Keratinocyte (primary cell): ENCODE data around the gene HKDC1. TPM values are rescaled to one million over a fixed set of nuclear protein-coding genes. Genes with fewer than 3 reads are reported as not detected.

Experiments used
- DNase-seq: peaks from one replicate; pipeline ENCODE4 v3.0.0-alpha.2; 2011; ENCODE audit warnings: low read depth, missing footprints, low spot score
- FAIRE-seq: peaks from 2 replicates; lab custom pipeline; 2011; peaks lifted over from hg19 to GRCh38; lab: Jason Lieb, UNC
- H2AFZ ChIP-seq: 2 replicates; pipeline ENCODE4 v1.6.0; 2012; ENCODE audit warnings: low read length, control low read depth, inconsistent platforms; ENCODE audit not compliant: control insufficient read depth
- H3K27ac ChIP-seq: 2 replicates; pipeline ENCODE4 v1.5.1; 2011; ENCODE audit warnings: low read length; ENCODE audit not compliant: control insufficient read depth, insufficient read depth
- H3K27me3 ChIP-seq: 3 replicates; pipeline ENCODE4 v1.6.0; 2011; ENCODE audit warnings: low read length; ENCODE audit not compliant: control insufficient read depth, insufficient read depth; ENCODE audit errors: extremely low read depth
- H3K36me3 ChIP-seq, 2 experiments: 2 replicates in 1 of 2; 3 replicates in 1 of 2; pipeline ENCODE4 v1.5.1; 2011; ENCODE audit warnings: low read length in 2 of 2, mild to moderate bottlenecking in 1 of 2; ENCODE audit not compliant: control insufficient read depth in 2 of 2, insufficient read depth in 2 of 2; ENCODE audit errors: extremely low read depth in 1 of 2
- H3K4me1 ChIP-seq: 3 replicates; pipeline ENCODE4 v1.5.1; 2011; ENCODE audit warnings: low read length; ENCODE audit not compliant: control insufficient read depth, insufficient read depth; ENCODE audit errors: extremely low read depth
- H3K4me2 ChIP-seq: 3 replicates; pipeline ENCODE4 v1.6.0; 2011; ENCODE audit warnings: low read depth, low read length; ENCODE audit not compliant: control insufficient read depth, insufficient read depth; ENCODE audit errors: extremely low read depth
- H3K4me3 ChIP-seq, 3 experiments: fragments of 200-600 bp in 1 of 3; sonication (generic) in 1 of 3; 2 replicates in 2 of 3; 3 replicates in 1 of 3; pipeline ENCODE4 v1.5.1; 2011 to 2016; ENCODE audit warnings: low read length in 3 of 3, mild to moderate bottlenecking in 3 of 3, control low read depth in 2 of 3, inconsistent platforms in 1 of 3, low read depth in 1 of 3, mixed read lengths in 1 of 3, mixed run types in 1 of 3, moderate library complexity in 1 of 3; ENCODE audit not compliant: control insufficient read depth in 2 of 3, insufficient read depth in 2 of 3; ENCODE audit errors: extremely low read depth in 1 of 3
- H3K79me2 ChIP-seq: 2 replicates; pipeline ENCODE4 v1.6.0; 2012; ENCODE audit warnings: low read length; ENCODE audit not compliant: control insufficient read depth, insufficient read depth
- H3K9ac ChIP-seq: 3 replicates; pipeline ENCODE4 v1.6.0; 2011; ENCODE audit warnings: low read length; ENCODE audit not compliant: control insufficient read depth, insufficient read depth; ENCODE audit errors: extremely low read depth
- H3K9me1 ChIP-seq: 3 replicates; pipeline ENCODE4 v1.6.0; 2011; ENCODE audit warnings: low read length; ENCODE audit not compliant: control insufficient read depth, insufficient read depth; ENCODE audit errors: extremely low read depth
- H3K9me3 ChIP-seq: 2 replicates; pipeline ENCODE4 v1.5.1; 2012; ENCODE audit warnings: low read depth, low read length; ENCODE audit not compliant: control insufficient read depth
- H4K20me1 ChIP-seq: 3 replicates; pipeline ENCODE4 v1.6.0; 2011; ENCODE audit warnings: low read length; ENCODE audit not compliant: control insufficient read depth, insufficient read depth; ENCODE audit errors: extremely low read depth
- CTCF ChIP-seq, 3 experiments: IDR thresholded peaks in 1 of 3; conservative IDR thresholded peaks in 1 of 3; optimal IDR thresholded peaks in 1 of 3; 2 replicates in 2 of 3; 3 replicates in 1 of 3; pipeline versions ENCODE3 to v1.5.1; 2011; ENCODE audit warnings: low read length in 3 of 3, mild to moderate bottlenecking in 3 of 3, moderate library complexity in 2 of 3, control low read depth in 1 of 3, inconsistent platforms in 1 of 3; ENCODE audit not compliant: insufficient read depth in 2 of 3; ENCODE audit errors: extremely low read depth in 1 of 3
- EZH2 ChIP-seq: IDR thresholded peaks from one replicate; pipeline ENCODE4 v1.6.1; 2012; ENCODE audit warnings: inconsistent platforms, mild to moderate bottlenecking, low read length, moderate library complexity
- dilution Hi-C: fragments of 300-500 bp; cut with MboI; formaldehyde crosslinking; loops from one replicate; pipeline ENCODE4 v1.7.0; 2020; ENCODE audit warnings: low sequenced_read_pairs; ENCODE audit not compliant: extremely low pct_ligation_motif_present
- polyA plus RNA-seq, 5 experiments: library from polyadenylated mRNA; depleted of rRNA in 3 of 5; stranded (reverse) in 3 of 5; stranded (forward) in 1 of 5; unstranded in 1 of 5; fragments of >200 nt; gene quantifications; 1 replicate in 1 of 5; 2 replicates in 3 of 5; 3 replicates in 1 of 5; pipeline versions ENCODE4 v1.2.1 to v1.2.3, GENCODE V29; 2011 to 2012; ENCODE audit warnings: missing spikeins in 2 of 5, low read depth in 1 of 5, low replicate concordance in 1 of 5

Gene HKDC1
- polyA plus RNA-seq, 1 donor (not counting 4 experiments of a cell fraction or from before 2014, with no cell fraction given), result 0.33 TPM

GRCh38 chr10:69265521-69265920, 45.4 kb downstream of the HKDC1 start:
- Histone ChIP-seq H3K27ac (no peak overlapping the region), H3K36me3 (no peaks in the 10 kb centered on the region), H2AFZ (no peak overlapping the region), H3K9ac (no peak overlapping the region), H3K4me2 (no peak overlapping the region), H3K4me1 (no peaks in the 10 kb centered on the region), H3K79me2 (no peaks in the 10 kb centered on the region), H3K9me3 (no peaks in the 10 kb centered on the region), H3K27me3 (no peaks in the 10 kb centered on the region), H3K9me1 (no peaks in the 10 kb centered on the region), H4K20me1 (no peaks in the 10 kb centered on the region), H3K4me3 (no peak overlapping the region)
- dilution Hi-C loops, result no loop called here
- TF ChIP-seq CTCF (optimal IDR thresholded peaks at IDR 0.05 in 1 of 3, IDR thresholded peaks at IDR 0.05 in 1 of 3, conservative IDR thresholded peaks at IDR 0.05 in 1 of 3; ENCODE audit: extremely low read depth in 1 of 3, insufficient read depth in 2 of 3, low read length in 3 of 3) (no peak), EZH2 (no peak)
- no peak for FAIRE-seq
- DNase-seq, result no peak

GRCh38 chr10:69268761-69269416, 48.8 kb downstream of the HKDC1 start:
- TF ChIP-seq CTCF (optimal IDR thresholded peaks at IDR 0.05 in 1 of 3, IDR thresholded peaks at IDR 0.05 in 1 of 3, conservative IDR thresholded peaks at IDR 0.05 in 1 of 3; ENCODE audit: extremely low read depth in 1 of 3, insufficient read depth in 2 of 3, low read length in 3 of 3), result no peak
- TF ChIP-seq EZH2, result no peak
- no peak for DNase-seq
- FAIRE-seq, result no peak
- Histone ChIP-seq H2AFZ (no peak overlapping the region), H3K27ac (no peak overlapping the region), H3K9ac (no peak overlapping the region), H3K36me3 (no peaks in the 10 kb centered on the region), H3K27me3 (no peaks in the 10 kb centered on the region), H3K4me1 (no peaks in the 10 kb centered on the region), H3K9me3 (no peaks in the 10 kb centered on the region), H4K20me1 (no peaks in the 10 kb centered on the region), H3K79me2 (no peaks in the 10 kb centered on the region), H3K9me1 (no peaks in the 10 kb centered on the region), H3K4me2 (no peak overlapping the region), H3K4me3 (no peak overlapping the region)
- dilution Hi-C loops, result no loop called here
